ENCODE data around the gene LUZP1. TPM values are rescaled to one million over a fixed set of nuclear protein-coding genes. Genes with fewer than 3 reads are reported as not detected.
A peak's percentile ranks its signal among the peaks of the same experiment; 100 is the strongest.

Gene LUZP1
- total and polyA plus RNA-seq, 2 experiments from 2014 or later: 45.7 to 152 TPM

- Mint-ChIP-seq H3K27ac (0 out of 2 replicates have a peak overlapping the region, but pooled peaks have one; percentile 10), H3K4me1 (peaks cover 20% of the 10 kb centered on the region; the same call in 2 of the 3 replicates), H3K27me3 (ENCODE audit: insufficient read depth, low read depth, poor library complexity) (no peaks in the 10 kb centered on the region), H3K4me3 (no peak overlapping the region), H3K9me3 (no peaks in the 10 kb centered on the region), H3K36me3 (ENCODE audit: low read depth) (no peaks in the 10 kb centered on the region)
- TF ChIP-seq ZNF462 (CRISPR knock-in tag; IDR thresholded peaks at IDR 0.05): no peak
- no peak for TF ChIP-seq JUNB (IDR thresholded peaks at IDR 0.05; ENCODE audit: unreplicated experiment)
- TF ChIP-seq CTCF (conservative IDR thresholded peaks at IDR 0.05; ENCODE audit: low read depth in 2 of 2): no peak
- TF ChIP-seq POLR2AphosphoS5 (IDR thresholded peaks at IDR 0.05; ENCODE audit: low read depth): no peak
- Histone ChIP-seq H3K9me2 (ENCODE audit: insufficient read depth) (no peaks in the 10 kb centered on the region), H3K36me3 (ENCODE audit: insufficient read depth) (no peaks in the 10 kb centered on the region), H3K27ac (ENCODE audit: low read depth) (peak overlapping the region; percentile 41; the same call in 1 of the 2 replicates), H3K27me3 (ENCODE audit: insufficient read depth) (no peaks in the 10 kb centered on the region), H2AFZ (no peak overlapping the region), H3F3A (replicated peaks; ENCODE audit: low read depth) (no peaks in the 10 kb centered on the region), H4K20me1 (replicated peaks; ENCODE audit: insufficient read depth) (peaks cover 75% of the 10 kb centered on the region), H3K4me2 (no peak overlapping the region), H3K4me3 (no peak overlapping the region), H3K4me1 (ENCODE audit: insufficient read depth) (peaks cover 8% of the 10 kb centered on the region), H3K79me2 (replicated peaks; ENCODE audit: insufficient read depth) (peaks cover 100% of the 10 kb centered on the region)
- ATAC-seq (peak; percentile 42), DNase-seq (ENCODE audit: low spot score) (no peak)
These were observed 54.1 kb downstream of the LUZP1 start for GRCh38 chr1:23114424-23115079.

Data from GM23338 (cell line).